NB4 (cell line): ENCODE data around the gene APP.

Experiments used
- CTCF ChIP-seq: IDR thresholded peaks from one replicate; pipeline ENCODE4 v1.5.1; 2012; ENCODE audit warnings: low read depth, low read length
- MYC ChIP-seq: IDR thresholded peaks from 2 replicates; pipeline ENCODE4 v1.6.1; 2011; ENCODE audit warnings: low read depth, low read length
- POLR2A ChIP-seq: IDR thresholded peaks from 2 replicates; pipeline ENCODE4 v1.6.1; 2011; ENCODE audit warnings: mild to moderate bottlenecking; ENCODE audit not compliant: insufficient read length; ENCODE audit errors: extremely low read depth

GRCh38 chr21:26188422-26188821, 17.9 kb upstream of the APP start:
- no peak for TF ChIP-seq CTCF
- no peak for TF ChIP-seq POLR2A
- TF ChIP-seq MYC, result no peak
